LHCN-M2 (cell line): ENCODE results near the gene A1BG. TPM values are rescaled to one million over a fixed set of nuclear protein-coding genes. Genes with fewer than 3 reads are reported as not detected.
"Not testable (repeated sequence)": the region's sequence is repeated elsewhere in the genome, so short reads cannot be mapped to it uniquely, and the experiment has no call there.

ENCODE experiments used
- DNase-seq: peaks from one replicate; pipeline ENCODE4 v3.0.0-alpha.2; 2012; ENCODE audit warnings: low read depth
- total RNA-seq: library from RNA; depleted of rRNA; stranded (reverse); fragments of >200 nt; gene quantifications from 2 replicates; pipeline ENCODE4 v1.2.3, GENCODE V29; 2014

The A1BG gene
- total RNA-seq, 1 experiment from 2014 or later: 27.7 TPM

- peak; percentile 54 for DNase-seq
Measured at GRCh38 chr19:58361900-58362271, 8.6 kb upstream of the A1BG start.

DNA sequence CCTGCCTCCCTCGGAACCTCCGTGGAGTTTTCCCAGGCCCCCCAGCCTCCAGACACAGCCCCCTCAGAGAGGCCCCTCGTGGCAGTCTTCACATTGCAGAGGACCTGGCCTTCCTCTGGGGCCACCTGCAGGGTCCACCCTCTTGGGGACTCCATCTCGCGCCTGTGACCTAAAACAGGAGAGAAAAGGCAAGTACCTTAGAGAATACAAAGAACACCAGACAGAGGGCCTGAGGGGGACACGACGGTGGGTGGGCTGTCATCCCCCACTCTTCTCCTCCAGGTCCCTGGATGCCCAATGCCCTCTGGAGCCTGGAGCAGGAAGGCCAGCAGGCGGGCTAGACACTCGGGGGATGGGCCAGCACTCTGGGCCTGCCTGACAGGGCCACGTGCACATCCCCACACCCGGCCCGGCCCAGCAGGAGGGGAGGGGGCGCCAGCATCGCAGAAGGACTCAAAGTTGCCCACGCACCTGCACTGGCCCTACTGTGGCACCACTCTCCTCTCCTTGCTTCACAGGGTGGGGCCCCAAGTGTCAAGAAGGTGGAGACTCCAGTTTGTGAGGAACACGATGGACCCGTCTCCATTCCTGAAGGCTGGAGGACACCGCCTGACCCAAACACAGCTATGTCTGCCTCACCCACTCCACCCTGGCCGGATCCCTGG, 4.3 kb upstream of the A1BG start:
- no peak for DNase-seq

GRCh38 chr19:58356766-58357480, 3.6 kb upstream of the A1BG start:
- DNase-seq: no peak

GRCh38 chr19:58355908-58356765, 2.8 kb upstream of the A1BG start:
- DNase-seq: peak; percentile 29

DNA sequence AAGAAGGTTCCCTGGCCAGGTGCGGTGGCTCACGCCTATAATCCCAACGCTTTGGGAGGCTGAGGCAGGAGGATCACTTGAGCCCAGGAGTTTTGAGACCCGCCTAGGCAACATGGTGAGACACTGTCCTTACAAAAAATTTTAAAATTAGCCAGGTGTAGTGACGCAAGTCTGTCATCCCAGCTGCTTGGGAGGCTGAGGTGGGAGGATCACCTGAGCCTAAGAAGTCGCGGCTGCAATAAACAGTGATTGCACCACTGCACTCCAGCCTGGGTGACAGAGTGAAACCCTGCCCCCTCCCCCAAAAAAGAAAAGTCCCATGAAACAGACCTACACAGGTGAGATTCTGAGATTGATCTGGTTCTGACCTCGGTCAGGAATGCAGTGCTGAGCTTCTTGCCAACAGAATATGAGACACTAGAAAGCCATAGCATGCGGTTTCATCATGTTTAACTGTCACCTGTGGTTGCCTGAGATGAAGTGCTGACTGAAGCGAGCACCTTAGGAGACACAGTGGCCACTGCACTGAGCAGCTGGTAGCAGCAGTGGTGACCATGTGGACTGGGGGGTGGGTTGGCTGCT, 2.0 kb upstream of the A1BG start:
- no peak for DNase-seq

- no peak for DNase-seq
Measured at GRCh38 chr19:58354478-58355030, 1.3 kb upstream of the A1BG start.

GRCh38 chr19:58353717-58354477, 605 bp upstream of the A1BG start:
- DNase-seq: no peak

GRCh38 chr19:58351990-58352755, 1.1 kb downstream of the A1BG start:
- no peak for DNase-seq

GRCh38 chr19:58351558-58351878, 1.8 kb downstream of the A1BG start:
- no peak for DNase-seq

- no peak for DNase-seq
Measured at GRCh38 chr19:58350871-58351557, 2.3 kb downstream of the A1BG start.

- DNase-seq: no peak
Measured at GRCh38 chr19:58350001-58350861, 3.1 kb downstream of the A1BG start.

- no peak for DNase-seq
Measured at GRCh38 chr19:58349590-58349989, 3.7 kb downstream of the A1BG start.

GRCh38 chr19:58348080-58348479, 5.2 kb downstream of the A1BG start:
- not testable (repeated sequence) for DNase-seq

- DNase-seq: peak; percentile 63
Measured at GRCh38 chr19:58346961-58347929, 6.0 kb downstream of the A1BG start.

DNA sequence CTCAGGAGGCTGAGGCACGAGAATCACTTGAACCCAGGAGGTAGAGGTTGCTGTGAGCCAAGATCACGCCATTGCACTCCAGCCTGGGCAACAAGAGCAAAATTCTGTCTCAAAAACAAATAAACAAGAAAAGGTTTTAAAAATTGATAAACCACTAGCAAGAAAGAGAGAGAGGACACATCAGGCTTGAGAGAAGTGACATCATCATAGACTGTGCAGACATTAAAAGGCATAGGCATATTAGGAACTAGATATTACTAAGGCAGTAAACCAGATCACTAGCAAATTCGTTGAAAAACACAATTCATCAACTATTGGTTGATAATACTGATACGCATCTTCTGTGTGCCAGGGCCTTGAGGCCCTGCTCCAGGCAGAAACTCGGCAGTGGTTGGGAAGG, 7.7 kb downstream of the A1BG start:
- no peak for DNase-seq

DNA sequence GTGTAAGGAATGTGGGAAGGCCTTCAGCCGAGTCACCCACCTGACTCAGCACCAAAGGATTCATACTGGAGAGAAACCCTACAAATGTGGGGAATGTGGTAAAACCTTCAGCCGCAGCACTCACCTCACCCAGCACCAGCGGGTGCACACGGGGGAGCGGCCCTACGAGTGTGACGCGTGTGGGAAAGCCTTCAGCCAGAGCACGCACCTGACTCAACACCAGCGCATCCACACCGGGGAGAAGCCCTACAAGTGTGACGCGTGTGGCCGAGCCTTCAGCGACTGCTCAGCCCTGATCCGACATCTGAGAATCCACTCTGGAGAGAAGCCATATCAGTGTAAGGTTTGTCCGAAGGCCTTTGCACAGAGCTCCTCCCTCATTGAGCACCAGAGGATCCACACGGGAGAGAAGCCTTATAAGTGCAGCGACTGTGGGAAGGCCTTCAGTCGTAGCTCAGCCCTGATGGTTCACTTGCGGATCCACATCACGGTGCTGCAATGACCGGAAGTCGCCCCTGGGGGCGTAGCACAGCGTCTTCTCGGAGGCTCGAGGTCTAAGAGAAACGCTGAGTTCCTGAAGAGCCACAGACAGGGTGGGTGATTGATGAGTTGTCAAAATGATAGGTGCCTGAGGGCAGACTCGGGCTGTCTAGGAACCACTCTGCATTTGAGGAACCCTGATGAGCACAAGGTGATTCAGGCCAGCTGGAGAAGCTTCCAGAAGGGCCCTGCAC, 14.3 kb downstream of the A1BG start:
- peak; percentile 10 for DNase-seq

DNA sequence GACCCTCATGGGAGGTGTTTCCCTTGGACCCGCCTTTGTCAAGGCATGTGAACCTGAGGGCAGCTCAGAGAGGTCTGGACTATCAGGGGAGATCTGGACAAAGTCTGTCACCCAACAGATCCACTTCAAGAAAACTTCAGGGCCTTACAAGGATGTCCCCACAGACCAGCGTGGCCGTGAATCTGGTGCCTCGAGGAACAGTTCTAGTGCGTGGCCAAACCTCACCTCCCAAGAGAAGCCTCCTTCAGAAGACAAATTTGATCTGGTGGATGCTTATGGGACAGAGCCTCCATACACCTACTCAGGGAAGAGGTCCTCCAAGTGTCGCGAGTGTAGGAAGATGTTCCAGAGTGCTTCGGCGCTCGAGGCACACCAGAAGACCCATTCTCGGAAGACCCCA, 15.0 kb downstream of the A1BG start:
- no peak for DNase-seq
